ENCODE measurements around the gene CALU.

The CALU gene

DNA sequence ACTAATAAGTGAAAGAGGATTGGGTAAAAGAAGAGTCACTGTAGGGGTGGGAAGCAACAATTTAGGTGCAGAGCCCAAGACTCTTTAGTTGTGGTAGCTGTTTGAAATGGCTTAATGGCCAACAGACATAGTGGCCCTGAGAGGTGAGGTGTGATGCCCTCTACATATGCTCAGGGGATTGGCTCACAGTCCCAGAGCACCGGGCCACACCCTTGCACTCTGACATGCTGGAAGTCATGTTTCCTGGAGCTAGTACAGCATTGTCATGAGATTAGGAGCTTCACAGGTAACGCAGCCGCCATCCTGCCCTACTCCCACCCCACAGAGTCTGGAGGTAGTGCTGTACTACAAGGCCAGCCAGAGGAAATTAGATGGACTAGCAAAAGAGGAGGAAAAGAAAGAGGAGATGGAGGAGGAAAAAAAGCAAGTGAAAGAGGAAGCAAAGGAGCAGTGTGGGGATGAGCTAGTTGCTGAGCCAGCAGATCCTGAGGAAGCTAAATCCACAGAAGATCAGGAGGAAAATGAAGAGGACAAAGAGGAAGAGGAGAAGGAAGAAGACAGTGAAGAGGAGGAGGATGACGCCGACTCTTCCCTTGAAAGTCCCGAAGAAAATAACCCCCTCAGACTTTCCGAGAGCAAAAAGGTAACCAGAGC is 76.3 kb downstream of the CALU start:
- DNase-seq = no peak

DNA sequence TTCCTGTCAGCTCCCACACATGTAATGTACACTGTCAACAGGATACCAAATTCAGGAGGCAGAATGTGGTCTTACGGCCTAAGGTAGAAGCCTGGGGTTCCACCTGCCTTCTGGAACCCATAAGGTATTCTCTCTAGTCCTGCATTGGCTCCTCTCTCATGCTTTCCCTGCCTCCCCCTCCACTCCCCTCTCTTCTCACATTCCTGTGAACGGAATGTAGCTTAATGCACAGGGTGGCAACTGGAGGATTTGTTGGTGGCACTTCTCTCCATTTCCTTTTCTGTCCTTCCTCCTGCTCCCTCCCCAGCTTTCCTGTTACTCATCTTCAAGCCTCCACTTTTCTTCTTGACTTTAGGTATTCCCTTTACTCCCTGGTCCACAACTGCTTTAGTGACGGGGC is 79.5 kb downstream of the CALU start:
- no peak for DNase-seq
